ENCODE results near the gene PML.

PML gene

DNA sequence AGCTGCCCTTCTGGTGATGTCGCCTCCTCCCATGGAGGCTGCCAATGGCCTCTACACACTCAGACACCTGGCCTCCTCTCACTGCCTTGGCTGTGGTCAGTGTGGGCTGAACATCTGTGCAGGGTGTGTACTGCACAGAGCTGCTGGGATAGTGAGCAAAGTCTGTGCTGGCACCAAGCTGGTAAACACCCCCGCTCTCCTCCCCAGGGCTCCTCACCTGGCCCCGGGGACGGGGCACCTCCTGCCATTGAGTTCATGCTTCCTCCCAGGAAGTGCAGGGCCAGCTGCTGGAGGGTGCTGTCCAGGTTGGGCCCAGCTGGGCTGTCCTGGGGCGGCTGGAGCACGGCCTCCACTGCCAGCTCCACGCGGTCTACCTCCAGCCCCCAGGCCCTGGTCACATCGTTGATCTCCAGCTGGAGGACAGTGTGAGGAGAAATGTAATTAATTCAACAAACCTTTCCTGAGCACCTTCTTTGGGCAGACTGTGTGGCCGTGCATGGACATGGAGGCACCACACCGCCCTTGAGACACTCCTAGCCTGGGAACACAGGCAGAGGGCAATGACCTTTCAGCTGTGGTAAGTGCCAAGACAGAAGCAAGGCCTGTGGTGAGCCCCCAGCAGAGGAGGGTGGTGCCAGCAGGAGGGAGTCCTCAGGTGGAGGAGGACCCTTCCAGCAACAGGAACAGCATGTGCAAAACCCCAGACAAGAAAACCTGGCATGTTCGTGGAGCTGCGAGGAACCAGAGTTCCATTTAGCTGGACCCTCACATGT lies 9.2 kb upstream of the PML start:
- TF ChIP-seq, protein P1, sequence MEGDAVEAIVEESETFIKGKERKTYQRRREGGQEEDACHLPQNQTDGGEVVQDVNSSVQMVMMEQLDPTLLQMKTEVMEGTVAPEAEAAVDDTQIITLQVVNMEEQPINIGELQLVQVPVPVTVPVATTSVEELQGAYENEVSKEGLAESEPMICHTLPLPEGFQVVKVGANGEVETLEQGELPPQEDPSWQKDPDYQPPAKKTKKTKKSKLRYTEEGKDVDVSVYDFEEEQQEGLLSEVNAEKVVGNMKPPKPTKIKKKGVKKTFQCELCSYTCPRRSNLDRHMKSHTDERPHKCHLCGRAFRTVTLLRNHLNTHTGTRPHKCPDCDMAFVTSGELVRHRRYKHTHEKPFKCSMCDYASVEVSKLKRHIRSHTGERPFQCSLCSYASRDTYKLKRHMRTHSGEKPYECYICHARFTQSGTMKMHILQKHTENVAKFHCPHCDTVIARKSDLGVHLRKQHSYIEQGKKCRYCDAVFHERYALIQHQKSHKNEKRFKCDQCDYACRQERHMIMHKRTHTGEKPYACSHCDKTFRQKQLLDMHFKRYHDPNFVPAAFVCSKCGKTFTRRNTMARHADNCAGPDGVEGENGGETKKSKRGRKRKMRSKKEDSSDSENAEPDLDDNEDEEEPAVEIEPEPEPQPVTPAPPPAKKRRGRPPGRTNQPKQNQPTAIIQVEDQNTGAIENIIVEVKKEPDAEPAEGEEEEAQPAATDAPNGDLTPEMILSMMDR (IDR thresholded peaks at IDR 0.05; ENCODE audit: low read depth, low read length, missing control alignments): no peak
- DNase-seq (ENCODE audit: extremely low read depth, low read depth): peak; percentile 48
- no peak overlapping the region for H3K4me3 ChIP-seq (replicated peaks; ENCODE audit: low read depth, low read length)

- TF ChIP-seq, protein P1 (IDR thresholded peaks at IDR 0.05; ENCODE audit: low read depth, low read length, missing control alignments): no peak
Observed at GRCh38 chr15:73986055-73986775, 8.3 kb upstream of the PML start.

DNA sequence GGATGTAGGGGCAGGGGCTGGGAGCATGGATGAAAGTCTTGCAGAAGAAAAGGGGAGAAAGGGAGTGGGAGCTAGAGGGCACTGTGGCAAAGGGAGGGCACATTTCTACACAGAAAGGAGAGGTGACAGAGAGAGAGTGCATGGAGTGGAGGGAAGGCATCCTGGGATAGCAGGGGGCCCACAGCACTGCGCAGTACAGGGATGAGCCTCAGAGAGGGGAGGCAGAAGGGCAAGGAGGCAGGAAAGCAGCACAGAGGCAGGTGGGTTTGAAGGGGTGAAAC lies 7.8 kb upstream of the PML start:
- no peak for DNase-seq (ENCODE audit: extremely low read depth, low read depth)
- H3K4me3 ChIP-seq (replicated peaks; ENCODE audit: low read depth, low read length): no peak overlapping the region
- TF ChIP-seq, protein P1 (IDR thresholded peaks at IDR 0.05; ENCODE audit: low read depth, low read length, missing control alignments): no peak

More at GRCh38 chr15:73986055-73986775, 8.3 kb upstream of the PML start:
- H3K4me3 ChIP-seq (replicated peaks; ENCODE audit: low read depth, low read length): no peak overlapping the region
- no peak for DNase-seq (ENCODE audit: extremely low read depth, low read depth)

- H3K4me3 ChIP-seq (replicated peaks; ENCODE audit: low read depth, low read length): no peak overlapping the region
- DNase-seq (ENCODE audit: extremely low read depth, low read depth): no peak
- TF ChIP-seq, protein P1 (IDR thresholded peaks at IDR 0.05; ENCODE audit: low read depth, low read length, missing control alignments): no peak
Observed at GRCh38 chr15:73987250-73987649, 7.3 kb upstream of the PML start.

GRCh38 chr15:73987681-73988444 lies 6.7 kb upstream of the PML start:
- TF ChIP-seq, protein P1 (IDR thresholded peaks at IDR 0.05; ENCODE audit: low read depth, low read length, missing control alignments): no peak
- no peak overlapping the region for H3K4me3 ChIP-seq (replicated peaks; ENCODE audit: low read depth, low read length)
- DNase-seq (ENCODE audit: extremely low read depth, low read depth): no peak

DNA sequence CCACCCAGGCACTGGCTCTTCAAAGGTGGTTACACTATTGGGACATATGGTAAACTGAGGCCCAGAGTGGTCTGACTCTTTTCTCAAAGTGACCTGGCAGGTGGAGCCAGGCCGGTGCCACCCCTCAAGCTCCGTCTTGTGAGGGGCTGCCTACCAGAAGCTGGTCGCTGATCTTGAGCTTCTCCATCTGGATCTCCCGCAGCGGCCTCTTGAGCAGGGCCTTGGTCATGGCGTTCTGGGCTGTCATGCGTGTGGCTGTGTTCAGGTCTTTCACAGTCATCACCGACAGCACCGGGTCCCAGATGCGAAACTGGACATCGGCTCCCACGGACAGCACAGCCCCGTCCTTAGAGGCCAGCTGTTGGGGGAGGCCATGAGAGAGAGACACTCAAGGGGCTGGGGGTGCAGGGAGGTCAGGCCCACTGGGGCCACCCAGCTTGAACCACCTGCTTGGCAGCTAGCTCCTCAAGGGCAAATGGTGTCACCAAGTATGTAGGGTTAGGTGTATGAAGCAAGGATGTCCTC lies 6.0 kb upstream of the PML start:
- no peak for DNase-seq (ENCODE audit: extremely low read depth, low read depth)
- TF ChIP-seq, protein P1 (IDR thresholded peaks at IDR 0.05; ENCODE audit: low read depth, low read length, missing control alignments): no peak
- no peak overlapping the region for H3K4me3 ChIP-seq (replicated peaks; ENCODE audit: low read depth, low read length)

Data from HFF-Myc (cell line).